Occipital lobe (tissue), 2 donors: ENCODE measurements around the gene GRAMD4. TPM values are rescaled to one million over a fixed set of nuclear protein-coding genes. Genes with fewer than 3 reads are reported as not detected.

Experiments
- DNase-seq: peaks from one replicate; lab custom pipeline; 2025; lab: John Stamatoyannopoulos, UW
- total RNA-seq: library from RNA; depleted of rRNA; stranded (reverse); fragments of >200 nt; gene quantifications from one replicate; pipeline ENCODE4 v1.2.3, GENCODE V29; 2014

The GRAMD4 gene
- total RNA-seq, 1 donor from 2014 or later = 55.8 TPM

- no peak for DNase-seq
These were observed 51.7 kb downstream of the GRAMD4 start for GRCh38 chr22:46671824-46672432.

DNA sequence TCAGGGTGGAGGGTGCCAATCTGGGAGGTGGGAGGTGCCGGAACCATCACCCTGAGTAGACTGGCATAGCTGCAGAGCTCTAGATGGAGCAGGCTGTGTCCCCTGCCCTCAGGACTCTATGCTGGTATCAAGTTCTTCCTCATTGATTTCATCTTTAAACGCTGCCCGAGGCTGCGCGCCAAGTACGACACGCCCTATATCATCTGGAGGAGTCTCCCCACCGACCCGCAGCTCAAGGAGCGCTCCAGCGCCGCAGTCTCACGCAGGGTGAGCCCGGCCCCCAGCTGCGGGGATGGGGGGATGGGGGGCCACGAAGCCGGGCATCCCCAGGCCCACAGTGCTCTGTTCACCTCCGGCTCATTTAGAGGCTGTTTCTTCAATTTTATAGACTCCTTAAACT, 52.5 kb downstream of the GRAMD4 start:
- no peak for DNase-seq

DNA sequence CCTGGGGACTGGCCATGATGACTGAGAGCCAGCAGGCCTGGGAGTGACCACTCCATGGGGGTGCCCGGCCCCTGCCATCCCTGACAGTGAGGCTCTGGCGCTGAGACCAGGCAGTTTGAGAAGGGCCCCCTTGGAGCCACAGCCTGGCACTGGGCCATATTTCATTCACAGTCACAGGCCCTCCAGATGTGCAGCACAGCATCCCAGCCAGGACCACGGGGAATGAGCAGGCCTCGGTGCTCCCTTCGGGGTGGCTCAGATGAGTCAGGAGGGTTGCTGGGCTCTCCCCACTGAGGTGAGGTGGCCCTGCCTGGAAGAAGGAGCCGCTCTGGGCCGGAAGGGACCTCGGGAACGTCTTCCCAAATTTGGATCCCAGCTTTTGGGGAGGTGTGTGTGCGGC, 53.0 kb downstream of the GRAMD4 start:
- DNase-seq = no peak

DNA sequence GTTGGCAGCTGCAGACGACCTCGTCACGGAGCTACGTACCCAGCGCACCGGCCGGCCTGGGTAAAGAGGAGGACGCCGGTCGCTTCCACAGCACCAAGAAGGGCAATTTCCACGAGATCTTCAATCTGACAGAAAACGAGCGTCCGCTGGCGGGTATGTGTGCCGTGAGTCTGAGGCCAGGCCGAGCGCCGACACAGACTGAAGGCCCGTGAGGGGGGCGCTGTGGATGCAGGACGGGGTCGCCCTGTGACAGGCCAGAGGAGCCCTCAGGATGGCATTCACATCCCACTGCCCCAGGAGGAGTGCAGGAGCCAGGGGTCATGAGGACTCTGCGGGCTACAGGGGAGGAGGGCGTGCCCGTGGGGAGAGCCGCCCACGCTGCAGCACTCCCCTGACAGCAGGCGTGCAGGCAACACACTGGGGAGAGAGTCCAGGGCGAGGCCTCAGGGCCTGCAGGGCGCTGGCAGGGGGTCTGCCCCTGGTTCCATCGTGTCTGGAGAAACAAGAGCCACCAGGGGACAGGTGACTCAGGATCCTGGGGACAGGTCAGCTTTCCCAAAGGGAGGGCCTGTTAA, 53.6 kb downstream of the GRAMD4 start:
- no peak for DNase-seq

- no peak for DNase-seq
These were observed 54.2 kb downstream of the GRAMD4 start for GRCh38 chr22:46674367-46674781.

GRCh38 chr22:46674906-46675305, 54.7 kb downstream of the GRAMD4 start:
- DNase-seq = no peak

GRCh38 chr22:46675479-46675878, 55.3 kb downstream of the GRAMD4 start:
- no peak for DNase-seq

GRCh38 chr22:46675938-46676337, 55.8 kb downstream of the GRAMD4 start:
- DNase-seq = no peak

GRCh38 chr22:46676479-46676878, 56.3 kb downstream of the GRAMD4 start:
- no peak for DNase-seq

GRCh38 chr22:46676881-46677280, 56.7 kb downstream of the GRAMD4 start:
- DNase-seq = no peak

GRCh38 chr22:46677323-46678002, 57.3 kb downstream of the GRAMD4 start:
- DNase-seq = no peak

GRCh38 chr22:46678003-46678657, 57.9 kb downstream of the GRAMD4 start:
- DNase-seq = no peak

DNA sequence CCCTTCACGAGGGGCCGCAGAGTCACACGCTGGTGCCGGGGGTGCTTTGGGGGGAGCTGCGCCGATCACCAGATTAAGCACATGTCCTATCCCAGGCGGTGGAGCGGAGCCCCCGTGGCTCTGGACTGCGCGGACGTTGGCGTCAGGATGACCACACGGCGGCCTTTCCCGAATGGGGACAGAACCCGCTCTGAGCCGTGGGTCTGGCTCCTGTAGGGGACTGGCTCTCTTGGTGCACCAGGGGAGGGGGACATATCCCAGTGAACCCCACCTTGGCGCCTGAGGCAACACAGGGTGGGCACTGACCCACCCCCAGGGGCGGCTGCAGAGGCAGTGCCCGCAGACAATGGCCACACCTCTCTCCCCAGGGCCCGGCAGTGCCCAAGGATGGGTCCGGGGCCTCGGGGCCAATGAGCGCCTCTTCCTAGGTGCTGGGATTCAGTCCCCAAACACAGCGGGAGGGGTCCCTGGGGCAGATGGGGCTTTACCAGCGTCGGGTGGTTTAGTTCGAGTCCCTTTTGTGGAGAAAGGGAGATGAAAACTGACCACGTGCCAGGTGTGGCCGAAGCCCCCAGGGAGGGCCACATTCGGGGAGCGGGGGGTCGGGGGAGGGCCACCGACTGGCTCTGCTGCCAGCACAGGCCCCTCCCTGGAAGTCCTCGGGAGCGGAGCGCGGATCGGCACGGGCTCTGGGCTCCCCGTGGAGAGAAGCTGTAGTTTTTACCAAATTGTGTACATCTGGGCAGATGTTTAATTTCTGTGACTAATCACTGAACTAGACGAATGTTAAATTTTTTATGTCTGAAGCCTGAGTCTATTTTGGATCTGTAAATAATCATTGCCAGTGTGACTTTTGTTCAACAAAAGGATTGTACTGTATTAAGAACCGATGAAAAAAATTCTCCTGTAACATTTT, 58.9 kb downstream of the GRAMD4 start:
- no peak for DNase-seq

DNA sequence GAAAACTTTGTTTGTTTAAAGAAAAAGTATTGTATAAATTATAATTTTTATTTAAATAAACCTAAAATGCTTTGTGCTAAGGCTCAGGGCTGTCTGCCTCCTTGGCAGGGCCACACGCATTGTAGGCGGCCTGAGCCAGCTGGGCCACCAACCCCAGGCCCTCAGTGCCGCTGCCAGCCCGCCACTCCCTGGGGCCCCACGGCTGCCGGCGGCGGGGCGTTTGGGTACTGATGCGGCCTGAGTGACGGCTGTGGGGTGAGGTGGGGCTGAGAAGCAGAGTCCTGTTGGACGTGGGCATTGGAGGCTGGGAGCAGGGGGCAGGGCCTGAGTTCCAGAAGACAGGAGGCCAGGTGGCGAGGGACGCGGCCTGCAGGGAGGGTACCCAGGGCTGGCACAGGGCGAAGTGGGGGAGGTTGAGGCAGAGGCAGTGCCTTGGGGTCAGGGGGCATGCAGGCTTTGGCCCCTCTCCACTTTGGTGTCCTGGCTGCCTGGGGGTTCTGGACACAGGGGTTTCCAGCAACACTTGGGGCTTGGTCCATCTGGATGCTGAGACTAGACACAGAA, 59.6 kb downstream of the GRAMD4 start:
- no peak for DNase-seq

DNA sequence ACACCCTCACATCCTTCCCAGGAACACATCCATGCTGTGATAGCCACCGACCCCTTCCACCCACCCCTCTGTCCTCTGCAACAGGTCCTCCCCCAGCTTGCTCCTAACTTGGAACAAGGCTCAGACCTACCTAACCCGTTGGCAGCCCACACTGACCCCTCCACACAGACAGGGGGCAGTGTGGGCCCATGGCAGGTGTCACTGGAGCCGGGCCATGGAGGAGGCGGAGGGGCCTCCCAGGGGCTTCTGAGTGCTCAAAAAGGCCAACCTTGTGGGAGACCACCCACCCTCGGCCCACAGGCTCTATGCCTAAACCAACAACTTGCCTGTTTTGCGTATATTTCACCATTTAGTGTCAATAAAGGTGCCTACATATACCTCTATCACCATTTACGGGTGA, 60.8 kb downstream of the GRAMD4 start:
- DNase-seq = no peak

DNA sequence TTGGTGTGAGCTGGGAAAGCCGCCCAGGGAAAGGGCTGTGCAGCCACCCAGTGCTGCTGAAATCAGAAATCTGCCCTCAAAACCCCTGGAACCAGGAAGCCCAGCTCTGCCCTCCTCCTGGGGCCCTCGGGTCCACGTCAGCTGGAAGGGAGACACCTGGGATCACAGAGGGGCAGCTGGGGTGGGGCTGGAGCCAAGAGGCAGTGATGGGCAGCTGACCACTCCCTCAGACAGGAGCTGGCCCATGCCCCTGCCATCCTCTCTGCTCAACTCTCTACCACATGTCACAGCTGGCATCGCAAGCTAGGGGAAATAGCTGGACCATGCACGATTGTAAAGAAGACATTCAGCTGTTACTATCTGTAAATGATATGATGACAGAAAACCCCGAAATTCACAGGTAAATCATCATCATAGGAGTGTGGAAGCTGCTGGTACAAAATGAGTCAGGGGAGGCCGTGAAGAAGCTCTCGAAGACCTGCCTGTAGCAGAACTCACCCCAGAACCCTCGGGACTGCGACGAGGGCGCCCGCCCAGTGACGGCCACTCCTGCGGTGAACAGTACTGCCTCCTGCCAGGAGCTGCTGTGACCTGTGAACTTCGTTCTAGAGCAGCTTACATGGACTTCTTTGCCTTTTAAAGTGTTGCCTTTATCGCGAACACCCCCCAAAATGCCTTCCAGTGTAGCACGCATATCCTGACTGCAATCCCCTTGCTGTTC, 62.0 kb downstream of the GRAMD4 start:
- DNase-seq = no peak

- DNase-seq = no peak
These were observed 64.5 kb downstream of the GRAMD4 start for GRCh38 chr22:46684706-46685105.

DNA sequence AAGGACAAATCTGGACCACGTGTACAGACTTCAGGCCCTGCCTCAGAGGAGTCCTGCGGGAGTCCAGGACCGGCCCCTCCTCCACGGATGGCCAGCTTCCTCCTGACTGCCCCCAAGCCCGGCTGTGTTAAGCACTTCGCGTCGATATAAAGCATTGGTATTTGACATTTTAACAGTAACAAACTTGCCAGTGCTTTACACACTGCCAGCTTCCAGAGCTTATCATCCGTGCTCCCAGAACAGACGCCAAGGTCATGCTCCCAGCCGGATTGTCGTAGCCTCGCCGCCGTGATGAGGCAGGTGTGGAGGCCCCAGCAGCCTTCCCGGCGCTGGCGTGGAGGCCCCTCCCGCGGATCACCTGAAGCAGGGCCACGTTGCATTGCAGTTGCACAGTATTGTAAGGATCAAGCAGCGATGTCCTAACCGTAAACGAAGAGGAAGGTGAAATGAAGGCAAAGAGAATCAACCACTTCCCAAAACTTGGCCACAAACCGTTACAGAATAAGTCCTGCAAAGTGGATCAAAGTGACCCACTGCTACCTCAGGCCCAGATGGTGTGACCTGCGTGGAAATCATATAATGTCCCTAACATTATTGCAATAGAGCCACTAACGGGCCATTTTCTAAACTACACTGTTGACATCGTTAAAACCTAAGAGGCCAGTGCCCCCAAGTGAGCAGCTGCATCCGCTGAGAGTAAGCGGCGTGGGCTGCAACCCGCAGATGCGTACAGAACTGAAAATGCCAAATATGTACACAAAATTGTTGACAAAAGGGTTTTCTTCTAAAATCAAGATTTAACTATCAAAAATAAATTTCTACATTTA, 66.2 kb downstream of the GRAMD4 start:
- no peak for DNase-seq

DNA sequence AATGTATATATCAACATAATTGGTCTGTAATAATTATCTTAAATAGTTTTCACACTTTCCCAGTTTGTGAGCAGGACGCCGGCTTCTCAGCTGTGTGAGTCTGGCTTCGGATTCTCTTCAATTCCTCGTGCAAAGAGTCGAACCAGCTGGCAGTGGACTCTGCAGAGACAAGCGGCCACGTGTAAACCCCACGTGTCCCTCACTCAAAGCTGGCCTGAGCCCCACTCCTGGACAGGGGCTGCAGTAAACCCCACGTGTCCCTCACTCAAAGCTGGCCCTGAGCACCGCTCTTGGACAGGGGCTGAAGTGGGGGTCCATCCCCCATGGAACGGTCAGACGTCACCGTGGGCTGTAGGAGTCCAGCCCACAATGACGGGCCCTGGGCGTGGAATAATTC, 66.9 kb downstream of the GRAMD4 start:
- DNase-seq = no peak

DNA sequence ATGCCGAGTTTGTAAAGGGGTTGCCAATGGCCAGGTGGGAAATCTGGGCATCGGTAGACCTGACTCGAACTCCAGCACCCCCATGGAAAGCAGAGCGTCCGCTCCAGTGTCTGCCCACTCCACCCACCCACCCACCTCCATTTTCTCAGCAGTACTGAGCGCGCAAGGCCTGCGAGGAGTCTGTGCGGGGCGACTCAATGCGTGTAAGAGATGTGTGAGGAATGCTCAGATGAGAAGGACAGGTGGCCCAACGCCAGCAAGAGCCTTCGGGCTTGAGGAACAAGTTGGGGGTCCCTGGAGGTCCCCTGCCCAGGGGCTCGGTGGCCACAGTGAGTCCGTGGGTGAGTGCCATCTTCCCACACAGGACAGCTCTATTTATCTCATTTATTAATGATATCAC, 67.3 kb downstream of the GRAMD4 start:
- no peak for DNase-seq
